Heart left ventricle (tissue), 16 donors: ENCODE results near the gene PACRG. TPM values are rescaled to one million over a fixed set of nuclear protein-coding genes. Genes with fewer than 3 reads are reported as not detected.

Experiments
- ATAC-seq, 4 donors: fragments of 200-7000 bp; cut with Tn5 transposase; one replicate each; pipeline ENCODE4 v1.9.1; 2020 to 2022; ENCODE audit warnings: moderate library complexity in 4 of 4, mild to moderate bottlenecking in 3 of 4, moderate number of reproducible peaks in 1 of 4
- DNase-seq, 5 donors: peaks; one replicate each; pipeline ENCODE4 v3.0.0-alpha.2; 2020
- H3K27ac ChIP-seq, 12 donors: fragments of 200-600 bp; sonication (generic) in 4 of 12; one replicate each; pipeline versions ENCODE4 v1.5.0 to v1.8.0; 2016 to 2022; ENCODE audit warnings: mild to moderate bottlenecking in 2 of 12
- H3K27me3 ChIP-seq, 9 donors: fragments of 200-600 bp; sonication (generic) in 2 of 9; one replicate each; pipeline versions ENCODE4 v1.5.1 to v1.8.0; 2016 to 2022; ENCODE audit warnings: mild to moderate bottlenecking in 3 of 9
- H3K36me3 ChIP-seq, 9 donors: fragments of 200-600 bp; sonication (generic) in 2 of 9; one replicate each; pipeline versions ENCODE4 v1.5.0 to v1.8.0; 2018 to 2022; ENCODE audit warnings: mild to moderate bottlenecking in 2 of 9
- H3K4me1 ChIP-seq, 12 donors: fragments of 200-600 bp; sonication (generic) in 4 of 12; one replicate each; pipeline versions ENCODE4 v1.5.0 to v1.8.0; 2016 to 2022; ENCODE audit warnings: mild to moderate bottlenecking in 3 of 12
- H3K4me3 ChIP-seq, 12 donors: fragments of 200-600 bp; sonication (generic) in 4 of 12; one replicate each; pipeline versions ENCODE4 v1.5.0 to v1.8.0; 2017 to 2022; ENCODE audit warnings: mild to moderate bottlenecking in 9 of 12, moderate library complexity in 4 of 12
- H3K9me3 ChIP-seq, 12 donors: fragments of 200-600 bp; sonication (generic) in 4 of 12; one replicate each; pipeline versions ENCODE4 v1.5.0 to v1.8.0; 2016 to 2022; ENCODE audit warnings: mild to moderate bottlenecking in 1 of 12
- POLR2A ChIP-seq, 2 donors: fragments of 450-650 bp; IDR thresholded peaks; one replicate each; pipeline ENCODE4 v1.6.1; 2017; ENCODE audit warnings: antibody characterized with exemption in 2 of 2, mild to moderate bottlenecking in 2 of 2, moderate library complexity in 2 of 2
- WGBS, 4 donors: extraction: QIAGEN DNeasy Blood & Tissue Kit in 2 of 4; methylation state at CpG; one replicate each; pipeline versions ENCODE4 v1.1.5 to v1.1.7; 2013 to 2018; 5-methylcytosine and 5-hydroxymethylcytosine counted together
- intact Hi-C, 10 donors: fragments of 100-400 bp; cut with DNase I; formaldehyde crosslinking; loops; one replicate each; pipeline versions ENCODE4 v1.11.1 to v1.14.2; 2022
- polyA plus RNA-seq, 2 donors: library from polyadenylated mRNA; stranded (reverse); fragments of 200-250 nt; gene quantifications; one replicate each; pipeline ENCODE4 v1.2.3, GENCODE V29; 2013
- total RNA-seq, 9 donors: library from RNA; depleted of rRNA in 2 of 9; stranded (reverse); fragments of >200 nt in 2 of 9; fragmentation: NEBNext Ultra II Directional in 3 of 9; extraction: Animal tissue kit (Norgen Biotek cat#: 25700) in 3 of 9; gene quantifications; one replicate each; pipeline versions ENCODE4 v1.1.0 to v1.2.4, GENCODE V29; 2016 to 2023
- TF ChIP-seq, protein P1 (sequence below), 12 donors: fragments of 200-600 bp; sonication (generic) in 4 of 12; IDR thresholded peaks; one replicate each; pipeline versions ENCODE4 v1.5.0 to v1.8.0; 2018 to 2022; ENCODE audit warnings: antibody characterized with exemption in 12 of 12, mild to moderate bottlenecking in 5 of 12
- donor health status: ischemic (EF 13 %, LVEDD 7.1; RV severe dilation, severe dysfunction).
- donor health status: healthy with polysubstance abuse.
- donor health status: DM: no; HTN: yes; CAD: no.
- donor health status: DM: no; HTN: no; CAD: no.
- donor health status: ischemic (EF 25% LVEDD 6.9; RV normal size, moderate dysfunction).
- donor health status: ischemic (EF 25% LVEDD 5.7; RV mildly dilated, moderate dysfunction).
- donor health status: healthy.
- donor health status: DM: yes; HTN: yes; CAD: no.
- donor health status: ischemic (EF 35%, LVEDD 5.7; RV mildly dilated, moderate dysfunction).
- donor health status: nonischemic (EF 11% LVEDD 7.7; RV severe dilation, severe dysfunction).
- donor health status: DM: yes; HTN: yes; CAD: no.
- donor health status: PGD.
- donor health status: ischemic (EF 29% LVEDD 5.4; RV normal size, mild dysfunction).
- donor health status: nonischemic (EF 23%, LVEDD 6.1; RV moderate dilation, normal function).

Gene PACRG
- total and polyA plus RNA-seq, 11 donors, result 2.0 to 83.3 (median 11.8) TPM

DNA sequence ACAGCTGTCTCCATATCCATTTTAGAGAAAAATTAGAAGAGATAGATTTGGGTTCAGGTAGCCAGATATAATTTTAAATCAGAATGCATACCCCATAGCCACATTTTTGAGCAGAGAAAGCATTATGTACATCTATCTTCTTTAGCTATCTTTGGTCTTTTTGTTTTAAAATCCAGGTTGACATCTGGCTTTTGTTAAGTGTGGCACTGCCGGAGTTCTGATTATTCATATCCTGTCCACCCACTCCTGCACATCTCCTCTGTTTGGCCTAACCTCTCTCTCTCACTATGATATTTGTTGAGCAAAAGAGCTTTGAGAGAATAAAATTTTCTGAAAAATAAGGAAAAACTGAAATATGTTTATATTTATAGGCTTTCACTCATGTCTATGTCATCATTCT is 189.7 kb downstream of the PACRG start:
- Histone ChIP-seq H3K4me3 (no peak overlapping the region), H3K27ac (no peak overlapping the region), H3K4me1 (no peaks in the 10 kb centered on the region), H3K27me3 (no peaks in the 10 kb centered on the region), H3K9me3 (peaks cover 0 to 6% (median 0%) of the 10 kb centered on the region in 12 donors), H3K36me3 (no peaks in the 10 kb centered on the region)
- DNase-seq (no peak), ATAC-seq (no peak)
- intact Hi-C loops, result no loop called here
- 49 to 71% (median 58%) methylated on average over 1 of the region's 1 CpG for WGBS, 4 donors
- TF ChIP-seq POLR2A (IDR thresholded peaks at IDR 0.05), result no peak
- TF ChIP-seq, protein P1, sequence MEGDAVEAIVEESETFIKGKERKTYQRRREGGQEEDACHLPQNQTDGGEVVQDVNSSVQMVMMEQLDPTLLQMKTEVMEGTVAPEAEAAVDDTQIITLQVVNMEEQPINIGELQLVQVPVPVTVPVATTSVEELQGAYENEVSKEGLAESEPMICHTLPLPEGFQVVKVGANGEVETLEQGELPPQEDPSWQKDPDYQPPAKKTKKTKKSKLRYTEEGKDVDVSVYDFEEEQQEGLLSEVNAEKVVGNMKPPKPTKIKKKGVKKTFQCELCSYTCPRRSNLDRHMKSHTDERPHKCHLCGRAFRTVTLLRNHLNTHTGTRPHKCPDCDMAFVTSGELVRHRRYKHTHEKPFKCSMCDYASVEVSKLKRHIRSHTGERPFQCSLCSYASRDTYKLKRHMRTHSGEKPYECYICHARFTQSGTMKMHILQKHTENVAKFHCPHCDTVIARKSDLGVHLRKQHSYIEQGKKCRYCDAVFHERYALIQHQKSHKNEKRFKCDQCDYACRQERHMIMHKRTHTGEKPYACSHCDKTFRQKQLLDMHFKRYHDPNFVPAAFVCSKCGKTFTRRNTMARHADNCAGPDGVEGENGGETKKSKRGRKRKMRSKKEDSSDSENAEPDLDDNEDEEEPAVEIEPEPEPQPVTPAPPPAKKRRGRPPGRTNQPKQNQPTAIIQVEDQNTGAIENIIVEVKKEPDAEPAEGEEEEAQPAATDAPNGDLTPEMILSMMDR (IDR thresholded peaks at IDR 0.05), result no peak

DNA sequence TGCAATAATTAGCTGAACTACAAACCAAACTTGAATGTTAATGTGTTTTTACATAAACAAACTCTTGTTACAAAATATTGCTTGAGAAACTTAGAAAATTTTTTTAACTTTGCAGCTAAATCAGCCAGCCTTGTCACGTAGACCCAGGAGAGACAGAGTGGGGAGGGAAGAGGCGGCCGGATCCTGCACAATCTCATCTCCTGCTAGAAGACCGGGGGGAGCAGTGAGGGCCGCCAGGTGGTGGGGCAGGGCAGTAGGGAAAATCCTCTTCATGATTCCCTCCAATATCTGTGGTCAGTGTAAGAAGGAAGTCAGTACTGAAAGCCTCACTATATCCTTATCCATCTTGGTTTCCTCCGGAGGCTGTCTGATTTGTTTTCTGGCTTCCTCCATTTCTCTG is 193.3 kb downstream of the PACRG start:
- H3K9me3 ChIP-seq, result peaks cover 0 to 33% (median 6%) of the 10 kb centered on the region in 12 donors
- TF ChIP-seq, protein P1 (IDR thresholded peaks at IDR 0.05), result no peak
- no peak for TF ChIP-seq POLR2A (IDR thresholded peaks at IDR 0.05)

DNA sequence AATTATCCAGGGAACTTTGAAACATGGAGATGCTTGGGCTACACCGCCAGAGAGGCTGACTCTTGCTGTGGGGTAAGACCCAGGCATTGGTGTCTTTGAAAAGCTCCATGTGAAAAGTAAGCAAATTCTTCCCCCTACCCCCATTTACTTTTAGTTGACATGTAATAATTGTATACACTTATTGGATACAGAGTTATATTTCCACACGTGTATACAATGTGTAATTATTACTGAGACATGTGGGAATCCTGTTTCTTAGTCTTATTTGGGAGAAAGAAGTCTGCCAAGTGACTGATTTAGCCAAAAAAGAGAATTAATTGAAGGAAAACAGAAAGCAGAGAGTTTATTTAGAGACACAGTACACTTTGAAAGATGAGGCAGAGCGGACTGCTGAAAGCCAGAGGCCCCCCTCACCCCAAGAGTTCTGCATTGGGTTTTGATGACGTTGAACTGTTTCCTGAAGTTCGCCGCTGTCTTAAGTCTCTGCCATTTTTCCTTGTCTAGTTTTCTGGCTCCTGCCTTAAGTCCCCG is 193.8 kb downstream of the PACRG start:
- TF ChIP-seq POLR2A (IDR thresholded peaks at IDR 0.05), result no peak
- TF ChIP-seq, protein P1 (IDR thresholded peaks at IDR 0.05), result no peak
- 77 to 80% (median 80%) methylated on average over 7 of the region's 7 CpGs for WGBS, 4 donors

More for the DNA sequence above, 193.3 kb downstream of the PACRG start:
- Histone ChIP-seq H3K27ac (no peak overlapping the region), H3K27me3 (no peaks in the 10 kb centered on the region), H3K36me3 (no peaks in the 10 kb centered on the region), H3K4me1 (no peaks in the 10 kb centered on the region), H3K4me3 (no peak overlapping the region)
- 33 to 56% (median 51%) methylated on average over 6 of the region's 6 CpGs for whole genome bisulfite sequencing, 4 donors
- DNase-seq (no peak), ATAC-seq (no peak)
- intact Hi-C loops, result no loop called here

DNA sequence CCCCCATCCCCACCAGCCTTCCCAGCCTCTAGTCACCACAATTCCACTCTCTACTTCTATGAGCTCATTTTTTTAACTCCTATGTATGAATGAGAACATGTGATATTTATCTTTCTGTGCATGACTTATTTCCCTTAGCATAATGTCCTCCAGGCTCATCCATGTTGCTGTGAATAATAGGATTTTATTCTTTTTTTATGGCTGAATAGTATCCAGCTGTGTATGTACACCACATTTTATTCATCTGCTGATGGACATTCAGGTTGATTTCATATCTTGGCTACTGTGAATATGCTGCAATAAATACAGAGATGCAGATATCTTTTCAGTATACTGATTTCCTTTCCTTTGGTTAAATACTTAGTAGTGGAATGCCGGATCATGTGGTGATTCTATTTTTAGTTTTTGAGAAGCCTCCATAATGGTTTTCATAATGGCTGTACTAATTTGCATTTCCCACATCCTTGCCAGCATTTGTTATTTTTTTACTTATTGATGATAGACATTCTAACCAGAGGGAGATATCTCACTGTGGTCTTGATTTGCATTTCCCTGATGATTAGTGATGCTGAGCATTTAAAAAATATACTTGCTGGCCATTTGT is 194.9 kb downstream of the PACRG start:
- Histone ChIP-seq H3K4me3 (no peak overlapping the region), H3K9me3 (peaks cover 0 to 43% (median 7%) of the 10 kb centered on the region in 12 donors), H3K36me3 (no peaks in the 10 kb centered on the region), H3K27me3 (no peaks in the 10 kb centered on the region), H3K27ac (no peak overlapping the region), H3K4me1 (no peaks in the 10 kb centered on the region)
- WGBS, 4 donors, result 41 to 62% (median 50%) methylated on average over 1 of the region's 1 CpG
- TF ChIP-seq, protein P1 (IDR thresholded peaks at IDR 0.05), result no peak
- no peak for TF ChIP-seq POLR2A (IDR thresholded peaks at IDR 0.05)
- DNase-seq (no peak), ATAC-seq (no peak)
- intact Hi-C loops, result no loop called here

More for the DNA sequence above, 193.8 kb downstream of the PACRG start:
- H3K27me3 ChIP-seq, result no peaks in the 10 kb centered on the region
- ATAC-seq, result no peak
- DNase-seq, result no peak
- peaks cover 0 to 34% (median 7%) of the 10 kb centered on the region in 12 donors for H3K9me3 ChIP-seq
- intact Hi-C loops, result no loop called here
- H3K36me3 ChIP-seq, result no peaks in the 10 kb centered on the region
- no peak overlapping the region for H3K4me3 ChIP-seq
- H3K27ac ChIP-seq, result no peak overlapping the region
- no peaks in the 10 kb centered on the region for H3K4me1 ChIP-seq
